Karpas-422 (cell line): ENCODE measurements around the gene DCLK2. TPM values are rescaled to one million over a fixed set of nuclear protein-coding genes. Genes with fewer than 3 reads are reported as not detected.

Experiments used
- DNase-seq: peaks from one replicate; pipeline ENCODE4 v3.0.0-alpha.2; 2015
- H2AFZ ChIP-seq: fragments of 200-600 bp; sonication (generic); 2 replicates; pipeline ENCODE4 v1.6.1; 2014; ENCODE audit warnings: antibody characterized with exemption, low read length, mixed read lengths
- H3K27ac ChIP-seq: fragments of 200-600 bp; sonication (generic); 2 replicates; pipeline ENCODE4 v1.5.1; 2014; ENCODE audit warnings: mild to moderate bottlenecking, low read length, moderate library complexity
- H3K27me3 ChIP-seq: fragments of 200-600 bp; sonication (generic); 2 replicates; pipeline ENCODE4 v1.6.1; 2014; ENCODE audit warnings: low read length, mixed read lengths
- H3K36me3 ChIP-seq: fragments of 200-600 bp; sonication (generic); 2 replicates; pipeline ENCODE4 v1.6.1; 2014; ENCODE audit warnings: low read length, mixed read lengths; ENCODE audit not compliant: insufficient read depth
- H3K4me1 ChIP-seq: fragments of 200-600 bp; sonication (generic); 2 replicates; pipeline ENCODE4 v1.6.1; 2014; ENCODE audit warnings: mild to moderate bottlenecking, low read length, mixed read lengths
- H3K4me2 ChIP-seq: fragments of 200-600 bp; sonication (generic); 2 replicates; pipeline ENCODE4 v1.6.1; 2014; ENCODE audit warnings: low read length, low read depth, mild to moderate bottlenecking; ENCODE audit not compliant: poor library complexity, severe bottlenecking
- H3K4me3 ChIP-seq: fragments of 200-600 bp; sonication (generic); 2 replicates; pipeline ENCODE4 v1.5.1; 2014; ENCODE audit warnings: mild to moderate bottlenecking, antibody characterized with exemption, low read length, mixed read lengths
- H3K79me2 ChIP-seq: fragments of 200-600 bp; sonication (generic); 2 replicates; pipeline ENCODE4 v1.6.1; 2014; ENCODE audit warnings: mild to moderate bottlenecking, low read length, mixed read lengths
- H3K9ac ChIP-seq: fragments of 200-600 bp; sonication (generic); 2 replicates; pipeline ENCODE4 v1.6.0; 2014; ENCODE audit warnings: low read length
- H3K9me2 ChIP-seq: fragments of 200-600 bp; sonication (generic), shearing (Covaris generic); replicated peaks from 2 replicates; pipeline ENCODE4 v1.6.0; 2014; ENCODE audit warnings: mild to moderate bottlenecking, low read length, moderate library complexity; ENCODE audit not compliant: insufficient read depth
- H3K9me3 ChIP-seq: fragments of 300-700, 200-600 bp; sonication (generic); 2 replicates; pipeline ENCODE4 v1.6.1; 2014; ENCODE audit warnings: low read length, mixed read lengths
- H4K20me1 ChIP-seq: fragments of 200-600 bp; sonication (generic); 2 replicates; pipeline ENCODE4 v1.6.1; 2014; ENCODE audit warnings: mild to moderate bottlenecking, antibody characterized with exemption, low read length, low read depth; ENCODE audit not compliant: insufficient read depth
- total RNA-seq: library from RNA; depleted of rRNA; stranded (reverse); fragments of >200 nt; shearing (Covaris generic); gene quantifications from 2 replicates; pipeline ENCODE4 v1.2.3, GENCODE V29; 2014; ENCODE audit warnings: low replicate concordance

The DCLK2 gene
- total RNA-seq, 1 experiment from 2014 or later, result not detected

DNA sequence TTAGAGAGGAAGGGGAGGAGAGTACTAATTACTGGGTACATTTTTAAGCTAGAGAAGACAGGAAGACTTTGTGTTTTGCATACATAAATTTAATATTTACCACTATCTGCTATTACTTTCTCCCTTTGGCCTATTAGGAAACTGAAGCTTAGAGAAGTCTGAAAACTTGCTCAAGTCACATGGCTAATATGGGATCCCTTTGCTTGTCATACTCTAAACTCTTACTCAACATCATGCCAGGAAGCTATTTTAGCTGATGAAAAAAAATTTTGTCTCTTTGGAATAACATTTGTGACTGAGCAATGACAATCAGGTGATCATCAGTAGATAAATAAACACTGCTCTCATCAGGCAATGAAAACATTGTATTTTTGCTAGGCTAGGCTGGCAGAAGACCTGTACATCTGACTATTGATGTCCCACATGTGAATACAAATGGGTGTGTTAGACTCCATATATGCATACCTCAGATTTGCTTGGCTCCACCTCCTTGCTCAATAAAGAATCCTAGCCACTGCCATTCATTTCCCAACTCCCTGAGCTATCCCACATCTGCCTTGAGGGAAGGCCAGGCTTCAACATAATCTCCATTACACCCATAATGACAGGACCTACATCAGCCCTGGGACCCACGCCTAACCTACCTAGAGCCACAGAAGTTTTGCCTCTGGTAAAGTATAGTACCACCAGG is 17.0 kb upstream of the DCLK2 start:
- no peak overlapping the region for H3K9ac ChIP-seq
- no peak for DNase-seq
- H3K79me2 ChIP-seq, result no peaks in the 10 kb centered on the region
- no peaks in the 10 kb centered on the region for H4K20me1 ChIP-seq
- H3K9me3 ChIP-seq, result no peaks in the 10 kb centered on the region
- no peak overlapping the region for H2AFZ ChIP-seq
- H3K9me2 ChIP-seq, result no peaks in the 10 kb centered on the region
- no peak overlapping the region for H3K4me2 ChIP-seq
- no peak overlapping the region for H3K27ac ChIP-seq
- no peaks in the 10 kb centered on the region for H3K4me1 ChIP-seq
- no peaks in the 10 kb centered on the region for H3K36me3 ChIP-seq
- H3K4me3 ChIP-seq, result no peak overlapping the region
- 0 out of 2 replicates have a peak, but pooled peaks cover 3% of the 10 kb centered on the region for H3K27me3 ChIP-seq

- no peaks in the 10 kb centered on the region for H3K9me2 ChIP-seq
- H3K4me1 ChIP-seq, result no peaks in the 10 kb centered on the region
- DNase-seq, result no peak
- H3K36me3 ChIP-seq, result no peaks in the 10 kb centered on the region
- H3K9ac ChIP-seq, result no peak overlapping the region
- no peaks in the 10 kb centered on the region for H4K20me1 ChIP-seq
- H3K9me3 ChIP-seq, result no peaks in the 10 kb centered on the region
- no peak overlapping the region for H3K4me2 ChIP-seq
- H3K4me3 ChIP-seq, result no peak overlapping the region
- no peaks in the 10 kb centered on the region for H3K79me2 ChIP-seq
- H3K27ac ChIP-seq, result no peak overlapping the region
- H2AFZ ChIP-seq, result no peak overlapping the region
- H3K27me3 ChIP-seq, result 0 out of 2 replicates have a peak, but pooled peaks cover 3% of the 10 kb centered on the region
Observed at GRCh38 chr4:150063128-150063527, 15.1 kb upstream of the DCLK2 start.

DNA sequence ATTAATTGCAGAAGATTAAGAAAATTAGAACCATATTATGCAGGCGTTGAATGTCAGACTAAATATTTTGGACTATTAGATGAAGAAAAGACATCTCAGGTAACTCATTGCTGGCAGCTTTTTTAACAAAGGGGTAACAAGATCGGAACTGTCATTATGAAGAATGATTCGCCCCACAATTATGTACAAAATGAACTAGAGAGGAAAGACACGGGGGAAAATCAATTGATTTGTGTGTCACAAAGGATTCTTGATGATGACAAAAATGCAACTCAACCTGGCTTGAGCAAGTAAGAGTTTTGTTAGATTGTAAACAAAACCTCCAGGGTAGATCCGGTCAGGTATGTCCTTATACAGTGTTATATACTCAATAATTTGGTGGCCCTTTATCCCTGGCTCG is 12.5 kb upstream of the DCLK2 start:
- no peak overlapping the region for H3K4me2 ChIP-seq

GRCh38 chr4:150067859-150068258 is 10.4 kb upstream of the DCLK2 start:
- no peaks in the 10 kb centered on the region for H3K79me2 ChIP-seq
- no peaks in the 10 kb centered on the region for H3K9me2 ChIP-seq
- no peaks in the 10 kb centered on the region for H4K20me1 ChIP-seq
- no peaks in the 10 kb centered on the region for H3K4me1 ChIP-seq
- H3K9ac ChIP-seq, result no peak overlapping the region
- DNase-seq, result no peak
- no peaks in the 10 kb centered on the region for H3K9me3 ChIP-seq
- H3K4me3 ChIP-seq, result no peak overlapping the region
- H3K27ac ChIP-seq, result no peak overlapping the region
- no peak overlapping the region for H3K4me2 ChIP-seq
- H3K27me3 ChIP-seq, result no peaks in the 10 kb centered on the region
- H2AFZ ChIP-seq, result no peak overlapping the region
- H3K36me3 ChIP-seq, result no peaks in the 10 kb centered on the region

More for the DNA sequence above, 12.5 kb upstream of the DCLK2 start:
- H3K9ac ChIP-seq, result no peak overlapping the region
- no peaks in the 10 kb centered on the region for H3K9me2 ChIP-seq
- H4K20me1 ChIP-seq, result no peaks in the 10 kb centered on the region
- H3K36me3 ChIP-seq, result no peaks in the 10 kb centered on the region
- 0 out of 2 replicates have a peak, but pooled peaks cover 3% of the 10 kb centered on the region for H3K27me3 ChIP-seq
- H3K27ac ChIP-seq, result no peak overlapping the region
- DNase-seq, result no peak
- no peaks in the 10 kb centered on the region for H3K79me2 ChIP-seq
- no peak overlapping the region for H2AFZ ChIP-seq
- no peaks in the 10 kb centered on the region for H3K4me1 ChIP-seq
- no peaks in the 10 kb centered on the region for H3K9me3 ChIP-seq
- no peak overlapping the region for H3K4me3 ChIP-seq

DNA sequence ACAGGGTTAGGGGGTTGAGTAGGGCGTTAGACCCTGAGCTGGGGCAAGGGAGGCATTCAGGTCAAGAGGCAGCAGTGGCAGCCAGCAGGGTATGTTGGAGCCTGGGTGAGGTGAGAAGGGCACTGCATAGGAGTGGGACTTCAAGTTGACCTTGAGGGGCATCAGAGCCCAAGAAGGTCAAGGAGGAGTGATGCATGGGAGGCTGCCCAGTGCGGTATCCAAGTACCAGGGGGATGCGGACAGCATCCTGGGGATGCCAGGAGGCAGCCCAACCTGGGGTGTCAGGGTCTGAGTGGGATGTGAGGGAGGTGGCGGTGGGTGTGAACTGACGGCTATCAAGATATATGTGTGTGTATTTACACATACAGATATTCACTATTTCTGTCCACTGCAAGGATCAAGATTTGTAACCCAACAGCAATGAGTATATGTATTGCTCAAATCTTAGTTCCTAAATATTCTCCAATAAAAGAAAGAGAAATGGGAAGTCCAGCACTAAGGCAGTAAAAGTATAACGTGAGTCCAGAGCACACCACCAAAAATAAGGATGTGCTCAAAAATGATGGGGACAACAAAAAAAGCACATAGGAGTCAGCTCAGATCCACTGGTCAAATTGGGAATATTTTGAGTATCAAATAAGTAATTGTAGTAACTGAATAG is 9.8 kb upstream of the DCLK2 start:
- Histone ChIP-seq H3K27ac (no peak overlapping the region), H3K9ac (no peak overlapping the region), H3K79me2 (no peaks in the 10 kb centered on the region), H3K4me3 (no peak overlapping the region), H3K36me3 (no peaks in the 10 kb centered on the region), H3K9me3 (no peaks in the 10 kb centered on the region), H3K4me1 (no peaks in the 10 kb centered on the region), H3K27me3 (no peaks in the 10 kb centered on the region), H2AFZ (no peak overlapping the region), H3K4me2 (no peak overlapping the region), H3K9me2 (no peaks in the 10 kb centered on the region), H4K20me1 (no peaks in the 10 kb centered on the region)
- no peak for DNase-seq

DNA sequence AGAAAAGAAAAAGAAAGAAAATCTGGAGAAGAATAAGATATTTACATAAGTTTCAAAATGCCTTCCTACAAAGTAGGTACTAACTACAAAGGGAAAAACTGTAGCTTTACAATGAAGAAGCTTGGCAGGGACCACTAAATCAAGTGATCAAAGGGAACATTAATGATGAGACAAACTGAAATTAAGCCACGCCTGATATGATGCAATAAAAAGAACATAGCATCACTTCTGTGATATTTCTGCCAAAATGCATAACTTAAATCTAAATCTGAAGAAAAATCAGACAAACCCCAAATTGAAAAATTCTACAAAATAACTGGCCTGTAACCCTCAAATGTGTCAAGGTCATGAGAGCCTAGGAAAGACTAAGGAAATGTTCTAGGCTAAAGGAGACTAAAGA is 8.9 kb upstream of the DCLK2 start:
- no peak overlapping the region for H3K4me2 ChIP-seq
- H3K4me3 ChIP-seq, result no peak overlapping the region
- H3K9me3 ChIP-seq, result no peaks in the 10 kb centered on the region
- H3K27me3 ChIP-seq, result no peaks in the 10 kb centered on the region
- no peaks in the 10 kb centered on the region for H3K36me3 ChIP-seq
- no peaks in the 10 kb centered on the region for H3K79me2 ChIP-seq
- H3K9me2 ChIP-seq, result no peaks in the 10 kb centered on the region
- DNase-seq, result no peak
- no peaks in the 10 kb centered on the region for H3K4me1 ChIP-seq
- H3K27ac ChIP-seq, result no peak overlapping the region
- H2AFZ ChIP-seq, result no peak overlapping the region
- no peak overlapping the region for H3K9ac ChIP-seq
- no peaks in the 10 kb centered on the region for H4K20me1 ChIP-seq

DNA sequence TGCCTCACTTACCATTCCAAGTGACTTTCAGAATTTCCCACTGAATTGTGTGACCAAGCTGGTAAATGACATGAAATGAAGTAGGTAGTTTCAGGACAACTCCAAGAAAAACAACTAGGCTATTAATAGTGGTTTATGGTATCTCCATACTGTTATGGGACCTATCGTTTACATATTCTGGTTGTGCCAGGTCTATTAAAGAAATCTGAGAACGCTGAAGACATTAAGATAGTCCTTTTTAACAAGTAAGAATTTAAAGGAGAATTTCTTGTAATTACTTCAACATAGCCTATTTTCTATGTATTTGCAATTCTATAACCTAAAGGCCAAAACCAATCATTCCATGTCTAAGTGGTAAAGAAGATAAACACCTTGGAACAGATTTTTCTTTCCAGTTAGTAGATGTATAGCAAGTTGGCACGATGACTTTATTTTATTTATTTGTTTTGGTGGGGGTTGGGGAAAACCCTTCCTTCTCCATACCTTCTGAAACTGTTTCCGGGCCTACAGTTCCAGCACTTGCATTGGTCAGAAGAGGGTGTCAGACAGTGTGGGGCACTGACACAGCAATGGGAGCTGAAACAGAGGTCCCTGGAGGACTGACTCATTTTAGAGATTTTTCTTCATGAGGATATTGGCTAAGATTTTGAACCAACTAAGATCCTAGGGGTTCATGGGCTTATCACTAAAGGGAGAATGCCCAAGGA is 7.6 kb upstream of the DCLK2 start:
- H3K27me3 ChIP-seq, result no peaks in the 10 kb centered on the region
- no peaks in the 10 kb centered on the region for H4K20me1 ChIP-seq
- H3K4me2 ChIP-seq, result no peak overlapping the region
- H3K9me2 ChIP-seq, result no peaks in the 10 kb centered on the region
- no peak overlapping the region for H2AFZ ChIP-seq
- no peaks in the 10 kb centered on the region for H3K36me3 ChIP-seq
- H3K27ac ChIP-seq, result no peak overlapping the region
- H3K9me3 ChIP-seq, result no peaks in the 10 kb centered on the region
- no peaks in the 10 kb centered on the region for H3K79me2 ChIP-seq
- DNase-seq, result no peak
- no peak overlapping the region for H3K9ac ChIP-seq
- H3K4me3 ChIP-seq, result no peak overlapping the region
- H3K4me1 ChIP-seq, result no peaks in the 10 kb centered on the region

GRCh38 chr4:150072471-150072870 is 5.8 kb upstream of the DCLK2 start:
- Histone ChIP-seq H3K4me1 (no peaks in the 10 kb centered on the region), H3K9me3 (no peaks in the 10 kb centered on the region), H3K27me3 (no peaks in the 10 kb centered on the region), H2AFZ (no peak overlapping the region), H3K79me2 (no peaks in the 10 kb centered on the region), H4K20me1 (no peaks in the 10 kb centered on the region), H3K36me3 (no peaks in the 10 kb centered on the region), H3K9me2 (no peaks in the 10 kb centered on the region), H3K27ac (no peak overlapping the region), H3K9ac (no peak overlapping the region), H3K4me2 (no peak overlapping the region), H3K4me3 (no peak overlapping the region)
- DNase-seq, result no peak
